Measurements from ENCODE around the gene LRRIQ1.

LRRIQ1 gene

GRCh38 chr12:85253853-85254252, 217.7 kb downstream of the LRRIQ1 start:
- no peak overlapping the region for H3K27ac ChIP-seq (ENCODE audit: low read length)
- no peaks in the 10 kb centered on the region for H3K9me2 ChIP-seq (replicated peaks; ENCODE audit: insufficient read depth, low read length)
- H3K9me3 ChIP-seq (replicated peaks; ENCODE audit: insufficient read depth, low read length) = no peaks in the 10 kb centered on the region
- H3K36me3 ChIP-seq (replicated peaks; ENCODE audit: insufficient read depth, low read length) = no peaks in the 10 kb centered on the region
- no peaks in the 10 kb centered on the region for H3K79me2 ChIP-seq (ENCODE audit: low read length)
- TF ChIP-seq EZH2 (optimal IDR thresholded peaks at IDR 0.05; ENCODE audit: low read depth, low read length) (no peak), EZH2phosphoT487 (IDR thresholded peaks at IDR 0.05; ENCODE audit: low read length) (no peak), CTCF (IDR thresholded peaks at IDR 0.05; ENCODE audit: low read length) (no peak)
- no peaks in the 10 kb centered on the region for H3K27me3 ChIP-seq (replicated peaks; ENCODE audit: insufficient read depth, low read length)
- H3K4me2 ChIP-seq (ENCODE audit: low read depth, low read length) = no peak overlapping the region
- no peaks in the 10 kb centered on the region for H3K4me1 ChIP-seq (ENCODE audit: low read length)
- no peak for DNase-seq
- no peak overlapping the region for H3K9ac ChIP-seq (ENCODE audit: low read length)
- no peak overlapping the region for H2AFZ ChIP-seq (ENCODE audit: low read length)
- no peaks in the 10 kb centered on the region for H3F3A ChIP-seq (ENCODE audit: insufficient read depth, low read length)
- H4K20me1 ChIP-seq (ENCODE audit: insufficient read depth, low read length) = no peaks in the 10 kb centered on the region
- H3K4me3 ChIP-seq (ENCODE audit: low read length) = no peak overlapping the region

GRCh38 chr12:85257671-85258070, 221.5 kb downstream of the LRRIQ1 start:
- Histone ChIP-seq H3K9me2 (replicated peaks; ENCODE audit: insufficient read depth, low read length) (no peaks in the 10 kb centered on the region), H3K36me3 (replicated peaks; ENCODE audit: insufficient read depth, low read length) (no peaks in the 10 kb centered on the region), H3K4me2 (ENCODE audit: low read depth, low read length) (no peak overlapping the region), H2AFZ (ENCODE audit: low read length) (no peak overlapping the region), H3K27me3 (replicated peaks; ENCODE audit: insufficient read depth, low read length) (no peaks in the 10 kb centered on the region), H3K27ac (ENCODE audit: low read length) (no peak overlapping the region), H3K4me3 (ENCODE audit: low read length) (no peak overlapping the region), H3K4me1 (ENCODE audit: low read length) (no peaks in the 10 kb centered on the region), H4K20me1 (ENCODE audit: insufficient read depth, low read length) (no peaks in the 10 kb centered on the region), H3K9me3 (replicated peaks; ENCODE audit: insufficient read depth, low read length) (no peaks in the 10 kb centered on the region), H3K79me2 (ENCODE audit: low read length) (no peaks in the 10 kb centered on the region), H3F3A (ENCODE audit: insufficient read depth, low read length) (no peaks in the 10 kb centered on the region), H3K9ac (ENCODE audit: low read length) (no peak overlapping the region)
- DNase-seq = no peak
- TF ChIP-seq EZH2 (optimal IDR thresholded peaks at IDR 0.05; ENCODE audit: low read depth, low read length) (no peak), CTCF (IDR thresholded peaks at IDR 0.05; ENCODE audit: low read length) (no peak), EZH2phosphoT487 (IDR thresholded peaks at IDR 0.05; ENCODE audit: low read length) (no peak)

- no peak overlapping the region for H3K4me3 ChIP-seq (ENCODE audit: low read length)
- no peak for TF ChIP-seq EZH2phosphoT487 (IDR thresholded peaks at IDR 0.05; ENCODE audit: low read length)
- TF ChIP-seq EZH2 (optimal IDR thresholded peaks at IDR 0.05; ENCODE audit: low read depth, low read length) = no peak
- no peak for TF ChIP-seq CTCF (IDR thresholded peaks at IDR 0.05; ENCODE audit: low read length)
- no peak overlapping the region for H3K4me2 ChIP-seq (ENCODE audit: low read depth, low read length)
- H2AFZ ChIP-seq (ENCODE audit: low read length) = no peak overlapping the region
- H3K9ac ChIP-seq (ENCODE audit: low read length) = no peak overlapping the region
- no peaks in the 10 kb centered on the region for H3K79me2 ChIP-seq (ENCODE audit: low read length)
- no peaks in the 10 kb centered on the region for H3K9me3 ChIP-seq (replicated peaks; ENCODE audit: insufficient read depth, low read length)
- no peaks in the 10 kb centered on the region for H3K36me3 ChIP-seq (replicated peaks; ENCODE audit: insufficient read depth, low read length)
- no peaks in the 10 kb centered on the region for H3K27me3 ChIP-seq (replicated peaks; ENCODE audit: insufficient read depth, low read length)
- no peaks in the 10 kb centered on the region for H3K4me1 ChIP-seq (ENCODE audit: low read length)
- no peaks in the 10 kb centered on the region for H4K20me1 ChIP-seq (ENCODE audit: insufficient read depth, low read length)
- no peaks in the 10 kb centered on the region for H3K9me2 ChIP-seq (replicated peaks; ENCODE audit: insufficient read depth, low read length)
- H3K27ac ChIP-seq (ENCODE audit: low read length) = no peak overlapping the region
- DNase-seq = no peak
- no peaks in the 10 kb centered on the region for H3F3A ChIP-seq (ENCODE audit: insufficient read depth, low read length)
Observed at GRCh38 chr12:85260447-85260846, 224.3 kb downstream of the LRRIQ1 start.
